PC-9 (cell line): ENCODE data around the gene DMWD. TPM values are rescaled to one million over a fixed set of nuclear protein-coding genes. Genes with fewer than 3 reads are reported as not detected.

Experiments used
- BruUV-seq: library from RNA; stranded (reverse); fragments of 400-500 nt; replicated peaks from 2 replicates; lab custom pipeline; 2021; lab: Mats Ljungman, UMichigan
- CTCF ChIA-PET: fragments of 300-600 bp; sonication (Branson Sonifier 250); formaldehyde crosslinking; loops from one replicate; lab custom pipeline; 2022; ENCODE audit warnings: antibody characterized with exemption; lab: Charles Lee
- POLR2A ChIA-PET: fragments of 300-600 bp; sonication (Branson Sonifier 250); formaldehyde crosslinking; loops from one replicate; lab custom pipeline; 2022; ENCODE audit warnings: antibody characterized with exemption; ENCODE audit not compliant: unreplicated experiment; lab: Charles Lee
- DNase-seq, 2 experiments: peaks; one replicate each; pipeline versions ENCODE4 v3.0.0 to v3.0.0-alpha.2; 2015 to 2022; ENCODE audit warnings: mixed read lengths in 1 of 2
- H2AFZ ChIP-seq: fragments of 200-600 bp; sonication (generic); 2 replicates; pipeline ENCODE4 v1.8.1; 2017; ENCODE audit warnings: antibody characterized with exemption
- H3F3A ChIP-seq: fragments of 200-600 bp; sonication (generic); 2 replicates; pipeline ENCODE4 v1.8.1; 2017; ENCODE audit warnings: antibody characterized with exemption, mild to moderate bottlenecking, low read depth; ENCODE audit not compliant: insufficient read depth
- H3K27ac ChIP-seq: fragments of 200-600 bp; sonication (generic); 2 replicates; pipeline ENCODE4 v1.6.1; 2016; ENCODE audit warnings: mixed run types
- H3K27me3 ChIP-seq: fragments of 200-600 bp; sonication (generic); 2 replicates; pipeline ENCODE4 v1.6.1; 2016; ENCODE audit warnings: low read depth, mixed run types; ENCODE audit not compliant: insufficient read depth
- H3K36me3 ChIP-seq: fragments of 200-600 bp; sonication (generic); 2 replicates; pipeline ENCODE4 v1.6.1; 2016; ENCODE audit warnings: low read depth, mixed run types
- H3K4me1 ChIP-seq: fragments of 200-600 bp; sonication (generic); replicated peaks from 2 replicates; pipeline ENCODE4 v1.6.1; 2016; ENCODE audit warnings: mixed run types; ENCODE audit not compliant: insufficient read depth
- H3K4me2 ChIP-seq: fragments of 200-600 bp; sonication (generic); 2 replicates; pipeline ENCODE4 v1.6.1; 2017; ENCODE audit warnings: mixed run types
- H3K4me3 ChIP-seq: fragments of 200-600 bp; sonication (generic); 2 replicates; pipeline ENCODE4 v1.6.1; 2016; ENCODE audit warnings: mixed run types
- H3K79me2 ChIP-seq: fragments of 200-600 bp; sonication (generic); 2 replicates; pipeline ENCODE4 v1.6.1; 2017; ENCODE audit warnings: low read depth, mixed run types
- H3K9me2 ChIP-seq: fragments of 200-600 bp; sonication (generic); 2 replicates; pipeline ENCODE4 v1.8.1; 2017; ENCODE audit warnings: mild to moderate bottlenecking; ENCODE audit not compliant: insufficient read depth
- H3K9me3 ChIP-seq: fragments of 200-600 bp; sonication (generic); 2 replicates; pipeline ENCODE4 v1.8.1; 2016; ENCODE audit warnings: low read depth; ENCODE audit not compliant: insufficient read depth
- H4K20me1 ChIP-seq: fragments of 200-600 bp; sonication (generic); 2 replicates; pipeline ENCODE4 v1.8.1; 2017; ENCODE audit not compliant: insufficient read depth
- EZH2 ChIP-seq: fragments of 200-600 bp; sonication (generic); IDR thresholded peaks from 2 replicates; pipeline ENCODE4 v1.8.0; 2017; ENCODE audit warnings: antibody characterized with exemption, low read depth
- intact Hi-C: fragments of 100-400 bp; cut with micrococcal nuclease; formaldehyde crosslinking; loops from one replicate; pipeline ENCODE4 v1.10.0; 2022; ENCODE audit not compliant: unreplicated experiment
- total RNA-seq: library from RNA; stranded (reverse); gene quantifications from 2 replicates; pipeline ENCODE4 v1.2.3, GENCODE V29; 2021
- TF ChIP-seq, protein P1 (sequence below): fragments of 200-600 bp; sonication (generic); conservative IDR thresholded peaks from 2 replicates; pipeline ENCODE4 v1.6.1; 2017; ENCODE audit warnings: mixed run types, antibody characterized with exemption, mild to moderate bottlenecking, moderate library complexity

DMWD gene
- total RNA-seq, 1 experiment from 2014 or later: 66.7 TPM

DNA sequence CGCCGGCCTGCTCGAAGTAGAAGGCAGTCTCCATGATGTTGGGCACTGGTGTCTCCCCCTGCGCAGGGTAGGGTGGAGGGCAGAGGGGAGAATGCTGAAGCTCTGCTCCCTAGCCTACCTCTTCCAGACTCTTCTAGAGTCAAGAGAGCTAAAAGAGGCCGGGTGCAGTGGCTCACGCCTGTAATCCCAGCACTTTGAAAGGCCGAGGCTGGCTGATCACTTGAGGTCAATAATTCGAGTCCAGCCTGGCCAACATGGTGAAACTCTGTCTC is 12.2 kb upstream of the DMWD start:
- H3K79me2 ChIP-seq: no peaks in the 10 kb centered on the region
- BruUV-seq: no TSS peak
- H3K4me2 ChIP-seq: no peak overlapping the region
- H3K27me3 ChIP-seq: no peaks in the 10 kb centered on the region
- POLR2A ChIA-PET: no interaction called here
- no peaks in the 10 kb centered on the region for H3K9me2 ChIP-seq
- H2AFZ ChIP-seq: no peak overlapping the region
- no peaks in the 10 kb centered on the region for H3K9me3 ChIP-seq
- peaks cover 33% of the 10 kb centered on the region; the same call in 1 of the 2 replicates for H3F3A ChIP-seq
- no peak overlapping the region for H3K4me3 ChIP-seq
- intact Hi-C loops: no loop called here
- TF ChIP-seq, protein P1, sequence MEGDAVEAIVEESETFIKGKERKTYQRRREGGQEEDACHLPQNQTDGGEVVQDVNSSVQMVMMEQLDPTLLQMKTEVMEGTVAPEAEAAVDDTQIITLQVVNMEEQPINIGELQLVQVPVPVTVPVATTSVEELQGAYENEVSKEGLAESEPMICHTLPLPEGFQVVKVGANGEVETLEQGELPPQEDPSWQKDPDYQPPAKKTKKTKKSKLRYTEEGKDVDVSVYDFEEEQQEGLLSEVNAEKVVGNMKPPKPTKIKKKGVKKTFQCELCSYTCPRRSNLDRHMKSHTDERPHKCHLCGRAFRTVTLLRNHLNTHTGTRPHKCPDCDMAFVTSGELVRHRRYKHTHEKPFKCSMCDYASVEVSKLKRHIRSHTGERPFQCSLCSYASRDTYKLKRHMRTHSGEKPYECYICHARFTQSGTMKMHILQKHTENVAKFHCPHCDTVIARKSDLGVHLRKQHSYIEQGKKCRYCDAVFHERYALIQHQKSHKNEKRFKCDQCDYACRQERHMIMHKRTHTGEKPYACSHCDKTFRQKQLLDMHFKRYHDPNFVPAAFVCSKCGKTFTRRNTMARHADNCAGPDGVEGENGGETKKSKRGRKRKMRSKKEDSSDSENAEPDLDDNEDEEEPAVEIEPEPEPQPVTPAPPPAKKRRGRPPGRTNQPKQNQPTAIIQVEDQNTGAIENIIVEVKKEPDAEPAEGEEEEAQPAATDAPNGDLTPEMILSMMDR: no peak
- no peak for TF ChIP-seq EZH2
- no peak for DNase-seq
- H4K20me1 ChIP-seq: no peaks in the 10 kb centered on the region
- CTCF ChIA-PET: no interaction called here
- H3K4me1 ChIP-seq: peaks cover 15% of the 10 kb centered on the region
- no peaks in the 10 kb centered on the region for H3K36me3 ChIP-seq
- no peak overlapping the region for H3K27ac ChIP-seq

DNA sequence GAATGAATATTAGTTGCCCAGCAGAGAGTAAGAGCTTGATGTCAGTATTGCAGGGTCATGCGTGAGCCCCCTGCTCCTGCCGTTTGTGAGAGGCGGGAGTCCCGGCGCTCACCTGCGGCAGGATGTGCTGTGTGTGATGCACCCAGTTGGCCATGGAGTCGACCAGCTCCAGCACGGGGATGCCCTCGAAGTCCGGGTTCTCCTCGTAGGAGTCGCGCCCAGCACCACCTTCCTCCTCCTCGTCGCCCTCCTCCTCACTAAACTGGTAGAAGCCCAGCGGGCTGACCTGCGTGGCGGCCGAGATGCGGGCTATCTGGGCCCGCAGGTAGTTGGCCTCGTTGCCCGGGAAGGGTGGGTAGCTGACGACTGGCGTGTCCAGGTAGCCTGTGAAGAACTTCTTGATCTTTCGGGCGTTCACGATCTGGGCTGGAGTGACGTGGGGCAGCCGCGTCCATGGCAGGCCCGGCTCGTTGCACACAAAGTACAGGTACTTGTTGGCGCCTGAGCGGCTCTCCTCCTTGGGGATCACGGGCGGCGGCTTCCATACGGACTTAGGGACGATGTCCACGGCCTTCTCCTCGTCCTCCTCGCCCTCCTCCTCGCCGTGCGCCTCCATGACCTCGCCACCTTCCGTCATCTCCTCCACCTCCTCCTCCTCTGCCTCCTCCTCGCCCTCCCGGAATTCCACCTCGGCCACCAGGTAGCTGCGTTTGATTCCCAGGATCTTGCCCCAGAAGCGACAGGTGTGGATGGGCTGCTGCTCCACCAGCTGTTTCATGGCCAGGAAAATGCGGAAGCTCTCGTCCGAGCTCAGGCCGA is 11.7 kb upstream of the DMWD start:
- H2AFZ ChIP-seq: no peak overlapping the region
- H3K4me1 ChIP-seq: peaks cover 15% of the 10 kb centered on the region
- H3K27me3 ChIP-seq: no peaks in the 10 kb centered on the region
- ChIA-PET CTCF (interaction anchor here (0.7 kb wide), 1 partner anchor 67 kb away, joined by 3 read pairs; no protein-coding TSS in a partner anchor), POLR2A (no interaction called here)
- H3K27ac ChIP-seq: no peak overlapping the region
- BruUV-seq: no TSS peak
- TF ChIP-seq, protein P1: no peak
- TF ChIP-seq EZH2: no peak
- DNase-seq: no peak
- no peaks in the 10 kb centered on the region for H3K79me2 ChIP-seq
- H4K20me1 ChIP-seq: no peaks in the 10 kb centered on the region
- H3K4me3 ChIP-seq: no peak overlapping the region
- no peaks in the 10 kb centered on the region for H3K9me3 ChIP-seq
- peaks cover 38% of the 10 kb centered on the region; the same call in 1 of the 2 replicates for H3F3A ChIP-seq
- no peaks in the 10 kb centered on the region for H3K36me3 ChIP-seq
- intact Hi-C loops: no loop called here
- no peaks in the 10 kb centered on the region for H3K9me2 ChIP-seq
- H3K4me2 ChIP-seq: no peak overlapping the region

- Histone ChIP-seq H3F3A (peaks cover 36% of the 10 kb centered on the region; the same call in 1 of the 2 replicates), H2AFZ (no peak overlapping the region), H3K79me2 (no peaks in the 10 kb centered on the region), H3K4me1 (peaks cover 18% of the 10 kb centered on the region), H3K27me3 (no peaks in the 10 kb centered on the region), H3K9me2 (no peaks in the 10 kb centered on the region), H3K9me3 (no peaks in the 10 kb centered on the region), H3K36me3 (no peaks in the 10 kb centered on the region), H3K4me3 (no peak overlapping the region), H4K20me1 (no peaks in the 10 kb centered on the region), H3K27ac (no peak overlapping the region), H3K4me2 (no peak overlapping the region)
- ChIA-PET POLR2A (no interaction called here), CTCF (no interaction called here)
- intact Hi-C loops: no loop called here
- no peak for DNase-seq
- BruUV-seq: no TSS peak
- TF ChIP-seq EZH2: no peak
- TF ChIP-seq, protein P1: no peak
Measured at GRCh38 chr19:45801603-45802175, 9.0 kb upstream of the DMWD start.
